Neural crest cell (in vitro differentiated cells): Measurements from ENCODE around the gene EPN1. TPM values are rescaled to one million over a fixed set of nuclear protein-coding genes. Genes with fewer than 3 reads are reported as not detected.

Experiments used
- DNase-seq: peaks from one replicate; pipeline ENCODE4 v3.0.0; 2021; ENCODE audit warnings: low read depth, mixed read lengths, low spot score
- H3K27ac Mint-ChIP-seq: one replicate; pipeline ENCODE4 v1.8.0; 2021; ENCODE audit warnings: mild to moderate bottlenecking, mixed read lengths; ENCODE audit not compliant: unreplicated experiment
- H3K27me3 Mint-ChIP-seq: 2 replicates; pipeline ENCODE4 v1.8.0; 2021; ENCODE audit warnings: low read depth, mild to moderate bottlenecking, mixed read lengths
- H3K36me3 Mint-ChIP-seq: 2 replicates; pipeline ENCODE4 v1.8.0; 2021; ENCODE audit warnings: low read depth, mild to moderate bottlenecking, mixed read lengths
- H3K4me1 Mint-ChIP-seq: 2 replicates; pipeline ENCODE4 v1.8.0; 2021; ENCODE audit warnings: mixed read lengths
- H3K4me3 Mint-ChIP-seq: one replicate; pipeline ENCODE4 v1.8.0; 2021; ENCODE audit warnings: mild to moderate bottlenecking, mixed read lengths
- H3K9me3 Mint-ChIP-seq: 2 replicates; pipeline ENCODE4 v1.8.0; 2021; ENCODE audit warnings: mixed read lengths
- CTCF ChIP-seq: fragments of 200-600 bp; sonication (generic); conservative IDR thresholded peaks from 2 replicates; pipeline ENCODE4 v1.5.0; 2021; ENCODE audit warnings: antibody characterized with exemption, mild to moderate bottlenecking
- total RNA-seq: library from RNA; stranded (reverse); gene quantifications from 2 replicates; pipeline ENCODE4 v1.2.1, GENCODE V29; 2021

Gene EPN1
- total RNA-seq, 1 donor from 2014 or later = 129 TPM

- Mint-ChIP-seq H3K27me3 (peaks cover 6% of the 10 kb centered on the region), H3K4me3 (peak within 1 kb of the TSS; percentile 91), H3K36me3 (peaks cover 10% of the 10 kb centered on the region), H3K27ac (peak within 1 kb of the TSS; percentile 92), H3K9me3 (no peaks in the 10 kb centered on the region), H3K4me1 (peaks cover 32% of the 10 kb centered on the region)
- DNase-seq = peak; percentile 62
- no peak for TF ChIP-seq CTCF
Measured at GRCh38 chr19:55647732-55648584, 27.1 kb upstream of the EPN1 start, which contains the start of gene CCDC106. TSS of gene CCDC106 (plus strand) at chr19:55648212. CDS start at chr19:55649047, 835 bp downstream.

GRCh38 chr19:55648585-55649267 is 26.3 kb upstream of the EPN1 start:
- Mint-ChIP-seq H3K36me3 (peaks cover 6% of the 10 kb centered on the region), H3K4me1 (peaks cover 26% of the 10 kb centered on the region), H3K9me3 (no peaks in the 10 kb centered on the region), H3K27me3 (peaks cover 2% of the 10 kb centered on the region), H3K4me3 (peak overlapping the region; percentile 88), H3K27ac (no peak overlapping the region)
- TF ChIP-seq CTCF = no peak
- no peak for DNase-seq

GRCh38 chr19:55649268-55650125 is 25.5 kb upstream of the EPN1 start:
- no peak for DNase-seq
- no peaks in the 10 kb centered on the region for H3K9me3 Mint-ChIP-seq
- TF ChIP-seq CTCF = no peak

DNA sequence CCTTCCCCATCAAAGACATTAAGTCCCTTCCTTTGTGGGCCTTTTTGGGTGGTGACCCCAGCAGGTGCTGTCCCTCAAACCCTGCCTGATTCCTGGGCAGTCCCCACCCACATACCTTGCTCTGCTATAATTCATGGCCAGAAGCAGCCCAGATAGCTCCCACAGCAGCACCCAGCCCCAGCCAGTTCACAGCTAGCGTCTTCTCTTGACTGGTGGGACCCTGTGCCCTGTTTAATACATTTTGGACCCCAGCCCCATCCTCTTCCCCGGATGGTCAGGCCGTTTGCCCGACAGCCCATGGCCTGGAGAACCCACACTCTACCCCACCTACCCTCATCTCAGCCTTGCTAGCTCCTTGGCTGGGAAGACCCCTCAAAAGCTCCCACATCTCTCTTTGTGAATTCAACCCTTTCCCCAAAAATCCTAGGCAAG is 24.9 kb upstream of the EPN1 start:
- Mint-ChIP-seq H3K4me1 (peaks cover 19% of the 10 kb centered on the region), H3K9me3 (no peaks in the 10 kb centered on the region), H3K27ac (no peak overlapping the region), H3K4me3 (peak overlapping the region; percentile 83), H3K36me3 (peaks cover 6% of the 10 kb centered on the region), H3K27me3 (peaks cover 9% of the 10 kb centered on the region)
- no peak for TF ChIP-seq CTCF
- DNase-seq = no peak

More at GRCh38 chr19:55649268-55650125, 25.5 kb upstream of the EPN1 start:
- Mint-ChIP-seq H3K4me1 (peaks cover 19% of the 10 kb centered on the region), H3K27me3 (peaks cover 8% of the 10 kb centered on the region), H3K36me3 (peaks cover 6% of the 10 kb centered on the region), H3K27ac (no peak overlapping the region), H3K4me3 (peak overlapping the region; percentile 88)
